KMS-11 (cell line): ENCODE data around the gene THOC1.
A peak's percentile ranks its signal among the peaks of the same experiment; 100 is the strongest.

Source experiments
- H2AFZ ChIP-seq: fragments of 200-600 bp; sonication (generic); 2 replicates; pipeline ENCODE4 v1.6.1; 2016; ENCODE audit warnings: antibody characterized with exemption, mixed run types, low read depth
- H3K27ac ChIP-seq: fragments of 200-600 bp; sonication (generic); 2 replicates; pipeline ENCODE4 v1.6.1; 2016; ENCODE audit warnings: mild to moderate bottlenecking, mixed run types
- H3K27me3 ChIP-seq: fragments of 200-600 bp; sonication (generic); 2 replicates; pipeline ENCODE4 v1.6.1; 2017; ENCODE audit warnings: mild to moderate bottlenecking, low read depth, mixed run types, moderate library complexity; ENCODE audit not compliant: insufficient read depth
- H3K36me3 ChIP-seq: fragments of 200-600 bp; sonication (generic); 2 replicates; pipeline ENCODE4 v1.6.1; 2017; ENCODE audit warnings: mild to moderate bottlenecking, mixed run types; ENCODE audit not compliant: insufficient read depth
- H3K4me1 ChIP-seq: fragments of 200-600 bp; sonication (generic); 2 replicates; pipeline ENCODE4 v1.6.1; 2016; ENCODE audit warnings: mild to moderate bottlenecking, low read depth, mixed run types; ENCODE audit not compliant: poor library complexity, severe bottlenecking
- H3K4me2 ChIP-seq: fragments of 200-600 bp; sonication (generic); 2 replicates; pipeline ENCODE4 v1.7.0; 2016; ENCODE audit warnings: mild to moderate bottlenecking, mixed run types
- H3K4me3 ChIP-seq: fragments of 200-600 bp; sonication (generic); IDR thresholded peaks from 2 replicates; pipeline ENCODE4 v1.6.1; 2017; ENCODE audit warnings: low read depth, low read length, mixed read lengths; ENCODE audit not compliant: insufficient read depth
- H3K79me2 ChIP-seq: fragments of 200-600 bp; sonication (generic); 2 replicates; pipeline ENCODE4 v1.6.1; 2016; ENCODE audit warnings: low read depth, mixed run types; ENCODE audit not compliant: insufficient read depth
- H3K9ac ChIP-seq: fragments of 200-600 bp; sonication (generic); 2 replicates; pipeline ENCODE4 v1.6.1; 2016; ENCODE audit warnings: mild to moderate bottlenecking, mixed run types
- H4K20me1 ChIP-seq: fragments of 200-600 bp; sonication (generic); 2 replicates; pipeline ENCODE4 v1.6.1; 2016; ENCODE audit warnings: mild to moderate bottlenecking, mixed run types; ENCODE audit not compliant: insufficient read depth
- CTCF ChIP-seq: fragments of 200-600 bp; sonication (generic); conservative IDR thresholded peaks from 2 replicates; pipeline ENCODE4 v1.6.1; 2017; ENCODE audit warnings: low read depth, mild to moderate bottlenecking, antibody characterized with exemption, low read length, moderate library complexity, mixed read lengths

Gene THOC1

GRCh38 chr18:274313-274712, 6.5 kb upstream of the THOC1 start:
- Histone ChIP-seq H2AFZ (no peak overlapping the region), H3K9ac (no peak overlapping the region), H3K4me3 (no peak overlapping the region), H3K27me3 (no peaks in the 10 kb centered on the region), H3K4me2 (no peak overlapping the region), H3K79me2 (no peaks in the 10 kb centered on the region), H3K4me1 (no peaks in the 10 kb centered on the region), H3K36me3 (no peaks in the 10 kb centered on the region), H4K20me1 (no peaks in the 10 kb centered on the region), H3K27ac (no peak overlapping the region)
- no peak for TF ChIP-seq CTCF

GRCh38 chr18:273525-273924, 5.7 kb upstream of the THOC1 start:
- Histone ChIP-seq H3K27ac (no peak overlapping the region), H2AFZ (no peak overlapping the region), H3K36me3 (no peaks in the 10 kb centered on the region), H3K4me1 (no peaks in the 10 kb centered on the region), H3K4me3 (no peak overlapping the region), H3K9ac (no peak overlapping the region), H3K27me3 (no peaks in the 10 kb centered on the region), H4K20me1 (no peaks in the 10 kb centered on the region), H3K4me2 (no peak overlapping the region), H3K79me2 (no peaks in the 10 kb centered on the region)
- no peak for TF ChIP-seq CTCF

GRCh38 chr18:272650-273049, 4.8 kb upstream of the THOC1 start:
- H3K9ac ChIP-seq, result no peak overlapping the region
- no peaks in the 10 kb centered on the region for H3K36me3 ChIP-seq
- no peaks in the 10 kb centered on the region for H3K27me3 ChIP-seq
- no peak overlapping the region for H2AFZ ChIP-seq
- TF ChIP-seq CTCF, result no peak
- H4K20me1 ChIP-seq, result no peaks in the 10 kb centered on the region
- H3K27ac ChIP-seq, result no peak overlapping the region
- no peak overlapping the region for H3K4me3 ChIP-seq
- H3K79me2 ChIP-seq, result peaks cover under 1% of the 10 kb centered on the region; the same call in 1 of the 2 replicates
- no peak overlapping the region for H3K4me2 ChIP-seq
- H3K4me1 ChIP-seq, result no peaks in the 10 kb centered on the region

GRCh38 chr18:269480-270095, 1.7 kb upstream of the THOC1 start:
- Histone ChIP-seq H3K27ac (no peak overlapping the region), H3K4me2 (peak overlapping the region; percentile 69; the same call in 1 of the 2 replicates), H4K20me1 (no peaks in the 10 kb centered on the region), H3K4me1 (peaks cover 9% of the 10 kb centered on the region), H3K36me3 (no peaks in the 10 kb centered on the region), H3K4me3 (no peak overlapping the region), H3K27me3 (no peaks in the 10 kb centered on the region), H2AFZ (no peak overlapping the region), H3K79me2 (peaks cover 22% of the 10 kb centered on the region; the same call in 1 of the 2 replicates), H3K9ac (no peak overlapping the region)
- no peak for TF ChIP-seq CTCF
